ENCODE results near the gene STAT5A.

GRCh38 chr17:42253578-42253977 lies 34.7 kb upstream of the STAT5A start:
- no peak for TF ChIP-seq ZNF274 (IDR thresholded peaks at IDR 0.05; ENCODE audit: low read depth, low read length)
- TF ChIP-seq SUZ12 (IDR thresholded peaks at IDR 0.05; ENCODE audit: extremely low read depth, insufficient read depth, insufficient read length), result no peak
